A549 (cell line): Measurements from ENCODE around the gene KIF9. TPM values are rescaled to one million over a fixed set of nuclear protein-coding genes. Genes with fewer than 3 reads are reported as not detected.

Source experiments
- ATAC-seq, 2 experiments: fragments of 200-7000 bp in 1 of 2; fragments of >200 bp in 1 of 2; cut with Nextera tagmentation in 1 of 2; cut with Tn5 transposase in 1 of 2; 3 replicates each; pipeline versions ENCODE4 v1.8.0 to v1.9.1; 2018 to 2020; ENCODE audit warnings: mild to moderate bottlenecking in 1 of 2, moderate library complexity in 1 of 2
- CTCF ChIA-PET: fragments of 300-600 bp; sonication (Branson Sonifier 250); formaldehyde crosslinking; extraction: SDS; loops from one replicate; lab custom pipeline; 2021; ENCODE audit warnings: antibody characterized with exemption, inconsistent platforms; lab: Yijun Ruan, JAX
- POLR2A ChIA-PET: fragments of 350-600 bp; formaldehyde crosslinking; extraction: SDS; loops from one replicate; lab custom pipeline; 2021; ENCODE audit warnings: antibody characterized with exemption, inconsistent platforms; lab: Yijun Ruan, JAX
- DNase-seq, 2 experiments: peaks; one replicate each; pipeline versions ENCODE4 v3.0.0 to v3.0.0-alpha.2; 2011 to 2016; ENCODE audit warnings: low read depth in 1 of 2, low spot score in 1 of 2
- FAIRE-seq: peaks from 2 replicates; lab custom pipeline; 2011; peaks lifted over from hg19 to GRCh38; lab: Jason Lieb, UNC
- H3K27ac ChIP-seq, 2 experiments: fragments of >200 bp; sonication (Bioruptor Twin); formaldehyde crosslinking; 3 replicates each; pipeline ENCODE4 v1.5.1; 2016 to 2017
- H3K4me1 ChIP-seq: fragments of >200 bp; sonication (Bioruptor Twin); formaldehyde crosslinking; 3 replicates; pipeline ENCODE4 v1.6.1; 2016
- H3K4me2 ChIP-seq: fragments of >200 bp; sonication (Bioruptor Twin); formaldehyde crosslinking; 3 replicates; pipeline ENCODE4 v1.6.1; 2016
- H3K4me3 ChIP-seq: fragments of >200 bp; sonication (Bioruptor Twin); formaldehyde crosslinking; 3 replicates; pipeline ENCODE4 v1.5.1; 2016
- H3K9me3 ChIP-seq: fragments of >200 bp; sonication (Bioruptor Twin); formaldehyde crosslinking; 3 replicates; pipeline ENCODE4 v1.6.1; 2016
- BCL3 ChIP-seq: fragments of >200 bp; sonication (Bioruptor Twin); formaldehyde crosslinking; IDR thresholded peaks from 3 replicates; pipeline ENCODE4 v1.6.1; 2016
- CBX8 ChIP-seq: fragments of 200-600 bp; sonication (generic); IDR thresholded peaks from 2 replicates; pipeline ENCODE4 v1.6.1; 2016
- CEBPB ChIP-seq, 2 experiments: fragments of >200 bp in 1 of 2; sonication (Bioruptor Twin) in 1 of 2; formaldehyde crosslinking in 1 of 2; IDR thresholded peaks; 2 replicates each; pipeline ENCODE4 v1.6.1; 2012 to 2016
- CHD4 ChIP-seq: fragments of 200-600 bp; sonication (generic); IDR thresholded peaks from 2 replicates; pipeline ENCODE4 v1.6.1; 2016; ENCODE audit warnings: antibody characterized with exemption, mild to moderate bottlenecking, borderline replicate concordance
- CTCF ChIP-seq: fragments of >200 bp; sonication (Bioruptor Twin); formaldehyde crosslinking; IDR thresholded peaks from 3 replicates; pipeline ENCODE4 v1.5.1; 2016
- ELK1 ChIP-seq: fragments of 150-350 bp; IDR thresholded peaks from 2 replicates; pipeline ENCODE4 v1.6.1; 2014; ENCODE audit warnings: low read depth, mild to moderate bottlenecking, low read length
- ESRRA ChIP-seq: fragments of 150-350 bp; IDR thresholded peaks from 2 replicates; pipeline ENCODE4 v1.6.1; 2014; ENCODE audit warnings: mild to moderate bottlenecking, low read length, borderline replicate concordance
- FOSB ChIP-seq: fragments of 250-450 bp; sonication (Bioruptor Pico); IDR thresholded peaks from 2 replicates; pipeline ENCODE4 v1.5.0; 2020; ENCODE audit warnings: mild to moderate bottlenecking, moderate library complexity
- FOSL2 ChIP-seq, 2 experiments: fragments of 450-650 bp in 1 of 2; fragments of >200 bp in 1 of 2; sonication (Bioruptor Twin) in 1 of 2; formaldehyde crosslinking; IDR thresholded peaks; 2 replicates each; pipeline versions ENCODE4 v1.5.0 to v1.6.1; 2016 to 2020; ENCODE audit warnings: mild to moderate bottlenecking in 1 of 2, moderate library complexity in 1 of 2
- GATA3 ChIP-seq: IDR thresholded peaks from 2 replicates; pipeline ENCODE4 v1.6.1; 2012; ENCODE audit warnings: borderline replicate concordance
- HOXA7 ChIP-seq: fragments of 250-450 bp; sonication (Bioruptor Pico); IDR thresholded peaks from 2 replicates; pipeline ENCODE4 v1.5.0; 2020; ENCODE audit warnings: mild to moderate bottlenecking, moderate library complexity
- JUNB ChIP-seq: fragments of >200 bp; sonication (Bioruptor Twin); formaldehyde crosslinking; IDR thresholded peaks from 2 replicates; pipeline ENCODE4 v1.6.1; 2016
- KDM1A ChIP-seq: fragments of 200-600 bp; sonication (generic); IDR thresholded peaks from 2 replicates; pipeline ENCODE4 v1.6.1; 2016; ENCODE audit warnings: low read depth, mild to moderate bottlenecking
- KDM5A ChIP-seq: fragments of 200-600 bp; sonication (generic); IDR thresholded peaks from 2 replicates; pipeline ENCODE4 v1.6.1; 2016; ENCODE audit warnings: antibody characterized with exemption, mild to moderate bottlenecking
- MYC ChIP-seq: IDR thresholded peaks from 2 replicates; pipeline ENCODE4 v1.6.1; 2012; ENCODE audit warnings: mild to moderate bottlenecking, inconsistent platforms, low read length, improper control_type of control experiment, borderline replicate concordance
- NPAS2 ChIP-seq: fragments of 250-450 bp; sonication (Bioruptor Pico); IDR thresholded peaks from 2 replicates; pipeline ENCODE4 v1.8.0; 2022; ENCODE audit warnings: mild to moderate bottlenecking, moderate library complexity, borderline replicate concordance
- POLR2AphosphoS2 ChIP-seq: conservative IDR thresholded peaks from 2 replicates; pipeline ENCODE4 v1.6.1; 2012; ENCODE audit warnings: low read length, improper control_type of control experiment, inconsistent platforms
- RCOR1 ChIP-seq: fragments of 150-350 bp; IDR thresholded peaks from 2 replicates; pipeline ENCODE4 v1.6.1; 2014; ENCODE audit warnings: antibody characterized with exemption, low read length, low read depth
- SMC3 ChIP-seq: fragments of >200 bp; sonication (Bioruptor Twin); formaldehyde crosslinking; IDR thresholded peaks from 3 replicates; pipeline ENCODE4 v1.6.1; 2018; ENCODE audit warnings: inconsistent platforms
- TFCP2L1 ChIP-seq: fragments of 250-450 bp; sonication (Bioruptor Pico); IDR thresholded peaks from 2 replicates; pipeline ENCODE4 v1.5.0; 2021; ENCODE audit warnings: mild to moderate bottlenecking
- ZFP36 ChIP-seq: fragments of 450-650 bp; IDR thresholded peaks from 2 replicates; pipeline ENCODE4 v1.6.1; 2014; ENCODE audit warnings: borderline replicate concordance; ENCODE audit not compliant: partially characterized antibody
- ZNF302 ChIP-seq: fragments of 250-450 bp; sonication (Bioruptor Pico); IDR thresholded peaks from 2 replicates; pipeline ENCODE4 v1.9.0; 2021; ENCODE audit warnings: inconsistent platforms, mild to moderate bottlenecking, moderate library complexity
- WGBS: methylation state at CpG from one replicate; pipeline ENCODE4 v1.1.6; 2017; ENCODE audit errors: missing lambda C conversion rate; 5-methylcytosine and 5-hydroxymethylcytosine counted together
- polyA plus RNA-seq, 4 experiments: library from polyadenylated mRNA; depleted of rRNA in 3 of 4; stranded (reverse); fragments of >200 nt; fragmentation: RNase III in 1 of 4; extraction: RNeasy Plus Mini Kit Qiagen cat#74134 plus additional on column Dnase treatment in 1 of 4; gene quantifications; 2 replicates in 3 of 4; 3 replicates in 1 of 4; pipeline ENCODE4 v1.2.3, GENCODE V29; 2011 to 2017
- TF ChIP-seq, protein P1 (sequence below): IDR thresholded peaks from 2 replicates; pipeline ENCODE4 v1.6.1; 2012; ENCODE audit warnings: low read depth, borderline replicate concordance
- TF ChIP-seq, protein P2 (sequence below): fragments of >200 bp; sonication (Bioruptor Twin); formaldehyde crosslinking; IDR thresholded peaks from 2 replicates; pipeline ENCODE4 v1.6.1; 2016

The KIF9 gene
- polyA plus RNA-seq, 2 of the 4 experiments (the other 2 are of a cell fraction) = 12.6 to 15.5 TPM

DNA sequence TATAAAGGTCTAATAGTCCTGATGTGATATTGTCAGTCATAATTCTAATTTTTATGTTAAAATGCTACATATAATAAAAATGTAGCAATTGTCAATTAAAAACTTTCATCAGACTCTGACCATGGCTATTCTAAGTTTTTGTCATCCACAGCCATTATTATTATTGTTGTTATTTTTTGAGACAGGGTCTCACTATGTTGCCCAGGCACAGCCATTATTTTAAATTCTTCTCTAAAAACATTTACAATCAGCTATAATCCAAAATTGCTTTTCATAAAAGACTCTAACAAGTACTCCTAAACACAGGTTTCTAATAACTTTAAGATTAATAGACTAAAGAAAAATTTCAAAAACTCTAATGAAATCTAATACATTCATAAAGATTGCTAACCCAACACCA lies 77.7 kb downstream of the KIF9 start:
- H3K27ac ChIP-seq = no peak overlapping the region
- POLR2A ChIA-PET = no interaction called here
- TF ChIP-seq CEBPB (IDR thresholded peaks at IDR 0.05) = no peak
- TF ChIP-seq NPAS2 (CRISPR knock-in tag) = no peak
- TF ChIP-seq, protein P1, sequence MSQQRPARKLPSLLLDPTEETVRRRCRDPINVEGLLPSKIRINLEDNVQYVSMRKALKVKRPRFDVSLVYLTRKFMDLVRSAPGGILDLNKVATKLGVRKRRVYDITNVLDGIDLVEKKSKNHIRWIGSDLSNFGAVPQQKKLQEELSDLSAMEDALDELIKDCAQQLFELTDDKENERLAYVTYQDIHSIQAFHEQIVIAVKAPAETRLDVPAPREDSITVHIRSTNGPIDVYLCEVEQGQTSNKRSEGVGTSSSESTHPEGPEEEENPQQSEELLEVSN = no peak
- TF ChIP-seq FOSL2 (IDR thresholded peaks at IDR 0.05) = no peak
- no peak for TF ChIP-seq FOSL2 (CRISPR knock-in tag; IDR thresholded peaks at IDR 0.05)
- no peak for TF ChIP-seq SMC3
- no peak for TF ChIP-seq RCOR1
- no peak for TF ChIP-seq ZFP36
- TF ChIP-seq HOXA7 (CRISPR knock-in tag) = no peak
- TF ChIP-seq JUNB = no peak
- no peak for TF ChIP-seq MYC
- no peak for TF ChIP-seq BCL3
- no peak for DNase-seq
- no peak overlapping the region for H3K4me2 ChIP-seq
- H3K4me3 ChIP-seq = no peak overlapping the region
- no peak for FAIRE-seq
- H3K4me1 ChIP-seq = no peaks in the 10 kb centered on the region
- H3K9me3 ChIP-seq = no peaks in the 10 kb centered on the region
- CTCF ChIA-PET = no interaction called here
- ATAC-seq = no peak

DNA sequence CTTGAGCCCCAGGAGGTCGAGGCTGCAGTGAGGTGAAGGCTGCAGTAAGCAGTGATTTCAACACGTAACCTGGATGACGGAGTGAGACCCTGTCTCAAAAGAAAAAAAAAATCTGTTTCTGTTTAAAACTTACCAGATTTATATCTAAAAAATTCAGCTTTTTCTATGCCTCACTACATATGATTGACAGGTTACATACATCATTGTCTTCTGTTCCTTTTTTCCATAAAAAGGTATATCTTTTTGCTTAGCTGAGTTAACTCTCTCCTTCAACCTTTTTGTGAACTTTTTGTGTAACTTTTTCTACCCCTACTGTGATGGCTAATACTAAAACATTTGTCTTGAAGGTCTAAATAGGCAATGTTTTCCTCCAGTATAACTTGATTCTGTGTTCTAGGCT lies 80.1 kb downstream of the KIF9 start:
- ChIA-PET CTCF (interaction anchor here (0.6 kb wide), 1 partner anchor 12 kb away, joined by 3 read pairs; no protein-coding TSS in a partner anchor), POLR2A (no interaction called here)
- no peak for TF ChIP-seq GATA3
- TF ChIP-seq POLR2AphosphoS2 = no peak
- no peak for TF ChIP-seq CHD4
- no peak for TF ChIP-seq ESRRA
- no peak for FAIRE-seq
- ATAC-seq = no peak
- H3K9me3 ChIP-seq = no peaks in the 10 kb centered on the region
- no peaks in the 10 kb centered on the region for H3K4me1 ChIP-seq
- no peak overlapping the region for H3K4me3 ChIP-seq
- DNase-seq = no peak
- 82% methylated on average over 3 of the region's 3 CpGs for WGBS
- no peak overlapping the region for H3K27ac ChIP-seq
- H3K4me2 ChIP-seq = no peak overlapping the region

GRCh38 chr3:47197287-47197686 lies 85.3 kb downstream of the KIF9 start:
- H3K27ac ChIP-seq = no peak overlapping the region
- no peaks in the 10 kb centered on the region for H3K4me1 ChIP-seq
- CTCF ChIA-PET = no interaction called here
- POLR2A ChIA-PET = no interaction called here
- TF ChIP-seq ZFP36 (no peak), POLR2AphosphoS2 (no peak)
- ATAC-seq (no peak), FAIRE-seq (no peak), DNase-seq (no peak)
- H3K4me3 ChIP-seq = no peak overlapping the region
- H3K9me3 ChIP-seq = no peaks in the 10 kb centered on the region
- H3K4me2 ChIP-seq = no peak overlapping the region
- WGBS = 86% methylated on average over 3 of the region's 3 CpGs

- ATAC-seq (no peak), FAIRE-seq (no peak), DNase-seq (no peak)
- no peak overlapping the region for H3K4me3 ChIP-seq
- WGBS = 94% methylated on average over 2 of the region's 2 CpGs
- H3K4me1 ChIP-seq = no peaks in the 10 kb centered on the region
- CTCF ChIA-PET = interaction anchor here (0.9 kb wide), 1 partner anchor 82 kb away, joined by 3 read pairs; no protein-coding TSS in a partner anchor
- TF ChIP-seq ELK1 = no peak
- TF ChIP-seq, protein P2, sequence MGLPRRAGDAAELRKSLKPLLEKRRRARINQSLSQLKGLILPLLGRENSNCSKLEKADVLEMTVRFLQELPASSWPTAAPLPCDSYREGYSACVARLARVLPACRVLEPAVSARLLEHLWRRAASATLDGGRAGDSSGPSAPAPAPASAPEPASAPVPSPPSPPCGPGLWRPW = no peak
- no peak for TF ChIP-seq ZNF302 (CRISPR knock-in tag)
- no peak for TF ChIP-seq CTCF
- TF ChIP-seq KDM5A = no peak
- TF ChIP-seq CBX8 = no peak
- no peak for TF ChIP-seq JUNB
- no peak for TF ChIP-seq FOSB
- TF ChIP-seq KDM1A = no peak
- no peak for TF ChIP-seq TFCP2L1 (CRISPR knock-in tag)
- H3K27ac ChIP-seq = no peak overlapping the region
- POLR2A ChIA-PET = no interaction called here
- H3K9me3 ChIP-seq = no peaks in the 10 kb centered on the region
- no peak overlapping the region for H3K4me2 ChIP-seq
These were observed 87.6 kb downstream of the KIF9 start for GRCh38 chr3:47194994-47195393.
